GM12892 (cell line): ENCODE measurements around the gene ABTB2.

Experiments
- POLR2A ChIP-seq: IDR thresholded peaks from 2 replicates; pipeline ENCODE4 v1.6.1; 2011; ENCODE audit warnings: low read depth, low read length, control low read depth
- TAF1 ChIP-seq: IDR thresholded peaks from 2 replicates; pipeline ENCODE4 v1.6.1; 2011; ENCODE audit warnings: low read depth, mild to moderate bottlenecking, control low read depth, low read length, borderline replicate concordance

- TF ChIP-seq POLR2A (no peak), TAF1 (no peak)
These were observed 61.4 kb downstream of the ABTB2 start for GRCh38 chr11:34296412-34296811.
